Muscle layer of colon (tissue), 2 donors: Measurements from ENCODE around the gene RTKN2.
A peak's percentile ranks its signal among the peaks of the same experiment; 100 is the strongest.
"Not testable (repeated sequence)": the region's sequence is repeated elsewhere in the genome, so short reads cannot be mapped to it uniquely, and the experiment has no call there.

ENCODE experiments used
- H3K27ac ChIP-seq: one replicate; pipeline ENCODE4 v1.7.0; 2013; ENCODE audit warnings: low read depth, mild to moderate bottlenecking, low read length, moderate library complexity
- H3K27me3 ChIP-seq, 2 donors: one replicate each; pipeline ENCODE4 v1.7.0; 2013; ENCODE audit warnings: low read length in 2 of 2, mild to moderate bottlenecking in 2 of 2; ENCODE audit not compliant: insufficient read depth in 2 of 2, control insufficient read depth in 1 of 2
- H3K36me3 ChIP-seq: one replicate; pipeline ENCODE4 v1.7.0; 2013; ENCODE audit warnings: mild to moderate bottlenecking, low read length; ENCODE audit not compliant: insufficient read depth
- H3K4me1 ChIP-seq: one replicate; pipeline ENCODE4 v1.7.0; 2013; ENCODE audit warnings: mild to moderate bottlenecking, low read length; ENCODE audit not compliant: insufficient read depth
- H3K4me3 ChIP-seq, 2 donors: one replicate each; pipeline ENCODE4 v1.7.0; 2013; ENCODE audit warnings: low read length in 2 of 2, low read depth in 1 of 2, mild to moderate bottlenecking in 1 of 2, moderate library complexity in 1 of 2
- H3K9ac ChIP-seq: one replicate; pipeline ENCODE4 v1.7.0; 2013; ENCODE audit warnings: low read length
- H3K9me3 ChIP-seq: one replicate; pipeline ENCODE4 v1.7.0; 2013; ENCODE audit warnings: mild to moderate bottlenecking, low read length
- donor health status: abdominal sarcoma.
- donor health status: Adenocarcinoma of cecum.

The RTKN2 gene

DNA sequence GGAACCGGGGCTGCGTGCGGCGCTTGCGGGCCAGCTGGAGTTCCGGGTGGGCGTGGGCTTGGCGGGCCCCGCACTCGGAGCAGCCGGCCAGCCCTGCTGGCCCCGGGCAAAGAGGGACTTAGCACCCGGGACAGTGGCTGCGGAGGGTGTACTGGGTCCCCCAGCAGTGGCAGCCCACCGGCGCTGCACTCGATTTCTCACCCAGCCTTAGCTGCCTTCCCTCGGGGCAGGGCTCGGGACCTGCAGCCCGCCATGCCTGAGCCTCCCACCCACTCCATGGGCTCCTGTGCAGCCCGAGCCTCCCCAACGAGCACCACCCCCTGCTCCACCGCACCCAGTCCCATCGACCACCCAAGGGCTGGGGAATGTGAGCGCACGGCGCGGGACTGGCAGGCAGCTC, 11.7 kb upstream of the RTKN2 start:
- H3K9ac ChIP-seq, H3K27me3 ChIP-seq, H3K9me3 ChIP-seq, H3K27ac ChIP-seq, H3K4me3 ChIP-seq, H3K36me3 ChIP-seq, H3K4me1 ChIP-seq: not testable (repeated sequence)

DNA sequence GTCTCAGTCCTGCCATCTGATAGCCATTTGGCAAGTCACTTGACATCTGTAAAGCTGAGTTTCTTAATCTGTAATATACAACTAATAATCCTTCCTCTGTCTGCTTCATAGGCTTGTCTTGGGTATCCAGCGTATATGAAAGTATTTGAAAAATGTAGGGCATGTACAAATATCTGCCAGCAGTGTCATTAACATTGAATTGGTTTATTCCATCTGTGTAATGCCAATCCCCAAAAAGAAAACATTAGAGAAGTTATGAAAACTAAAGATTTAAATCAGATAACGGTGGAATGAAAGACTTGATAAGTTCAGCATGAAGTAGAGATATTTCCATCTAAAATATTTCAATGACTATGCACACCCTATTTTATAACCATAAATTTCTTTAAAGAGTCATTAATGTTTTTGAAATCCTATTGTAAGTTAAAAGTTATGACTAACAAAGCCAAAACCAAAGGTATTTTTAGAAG, 9.8 kb upstream of the RTKN2 start:
- no peaks in the 10 kb centered on the region for H3K9me3 ChIP-seq
- no peak overlapping the region for H3K27ac ChIP-seq
- H3K27me3 ChIP-seq: no peaks in the 10 kb centered on the region
- H3K9ac ChIP-seq: no peak overlapping the region
- H3K4me1 ChIP-seq: no peaks in the 10 kb centered on the region
- H3K36me3 ChIP-seq: no peaks in the 10 kb centered on the region
- no peak overlapping the region for H3K4me3 ChIP-seq

DNA sequence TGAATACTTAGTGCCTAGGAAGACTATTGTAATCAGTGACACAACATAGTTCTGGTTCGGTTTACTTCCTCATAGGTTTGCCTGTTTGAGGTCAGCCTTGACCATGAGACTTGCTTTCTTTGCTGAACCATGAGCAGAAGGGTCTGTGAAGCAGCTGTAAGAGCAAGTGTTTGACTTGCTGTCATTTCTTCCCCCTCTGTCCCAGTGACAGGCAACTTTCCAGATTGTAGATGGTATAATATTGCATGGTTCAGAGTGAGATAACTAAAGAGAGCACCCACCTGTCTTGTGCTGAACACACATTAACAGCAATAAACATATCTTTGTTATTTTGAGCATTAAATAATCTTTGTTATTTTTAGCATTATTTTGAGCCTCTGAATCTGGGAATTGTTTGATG, 9.3 kb upstream of the RTKN2 start:
- Histone ChIP-seq H3K27ac (no peak overlapping the region), H3K9me3 (no peaks in the 10 kb centered on the region), H3K36me3 (no peaks in the 10 kb centered on the region), H3K9ac (no peak overlapping the region), H3K4me3 (no peak overlapping the region), H3K27me3 (no peaks in the 10 kb centered on the region), H3K4me1 (no peaks in the 10 kb centered on the region)

DNA sequence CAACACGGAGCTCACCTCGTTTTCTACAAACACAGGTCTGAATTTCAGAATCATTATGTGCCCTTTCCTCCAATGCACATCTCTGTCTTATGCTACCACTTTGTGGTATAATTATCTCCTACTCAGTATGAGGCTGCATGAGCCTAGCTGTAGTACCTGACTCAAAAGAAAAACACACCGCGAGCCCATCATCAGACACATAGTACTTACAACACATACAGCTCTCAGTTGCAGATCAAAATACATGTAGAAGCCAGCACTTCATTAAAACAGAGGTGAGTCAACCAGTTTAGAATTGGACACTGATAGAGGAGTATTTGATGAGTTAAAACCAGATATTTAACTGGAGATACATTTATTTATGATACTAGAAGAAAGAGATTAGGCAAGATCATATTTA, 1.4 kb upstream of the RTKN2 start:
- Histone ChIP-seq H3K36me3 (no peaks in the 10 kb centered on the region), H3K9ac (no peak overlapping the region), H3K4me3 (no peak overlapping the region), H3K4me1 (peaks cover 6% of the 10 kb centered on the region), H3K27ac (no peak overlapping the region), H3K27me3 (peaks cover 0 to 6% of the 10 kb centered on the region in 2 donors), H3K9me3 (no peaks in the 10 kb centered on the region)

DNA sequence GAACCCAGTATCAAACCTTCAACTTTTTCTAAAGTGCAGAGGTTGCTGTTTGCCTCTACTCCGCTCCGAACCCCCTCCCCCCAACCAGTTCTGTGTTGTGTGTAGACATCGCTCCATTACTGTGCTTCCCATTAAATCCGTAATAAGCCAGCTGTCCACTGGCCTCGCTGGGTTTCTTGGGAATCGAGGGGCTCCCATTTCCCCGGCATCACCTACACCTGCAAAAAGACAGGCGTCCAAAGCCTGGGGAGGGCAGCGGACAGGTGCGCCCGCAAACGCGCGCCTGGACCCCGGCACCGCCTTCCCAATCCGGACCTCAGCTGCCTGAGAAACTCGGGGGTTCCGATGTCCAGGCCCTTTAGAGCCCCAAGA, 631 bp downstream of the RTKN2 start:
- peaks cover 6% of the 10 kb centered on the region for H3K4me1 ChIP-seq
- H3K27me3 ChIP-seq: peaks cover 0 to 6% of the 10 kb centered on the region in 2 donors
- H3K27ac ChIP-seq: no peak overlapping the region
- H3K9ac ChIP-seq: no peak overlapping the region
- no peaks in the 10 kb centered on the region for H3K36me3 ChIP-seq
- H3K4me3 ChIP-seq: peak overlapping the region; percentile 68 to 86
- no peaks in the 10 kb centered on the region for H3K9me3 ChIP-seq

DNA sequence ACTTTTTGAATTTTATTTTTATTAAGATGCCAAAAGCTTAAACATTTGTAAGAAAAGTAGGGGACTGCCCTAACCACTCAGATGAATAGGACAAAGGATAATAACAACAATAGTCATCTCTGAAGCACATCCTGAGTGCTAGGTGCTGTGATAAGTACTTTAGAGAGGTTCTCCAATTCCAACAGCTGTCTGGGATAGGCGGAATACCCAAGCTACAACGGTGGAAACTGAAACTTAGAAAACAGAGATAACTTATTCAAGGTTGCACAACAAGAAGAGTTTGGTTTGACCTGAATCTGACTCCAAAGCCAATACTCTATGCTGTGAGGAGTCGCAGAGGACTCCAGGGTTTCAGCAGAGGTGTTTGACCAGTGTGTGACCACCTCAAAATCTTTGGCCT, 2.0 kb downstream of the RTKN2 start:
- H3K27me3 ChIP-seq: peaks cover 0 to 6% of the 10 kb centered on the region in 2 donors
- H3K36me3 ChIP-seq: no peaks in the 10 kb centered on the region
- no peaks in the 10 kb centered on the region for H3K9me3 ChIP-seq
- no peak overlapping the region for H3K9ac ChIP-seq
- H3K27ac ChIP-seq: no peak overlapping the region
- H3K4me3 ChIP-seq: no peak overlapping the region
- peaks cover 6% of the 10 kb centered on the region for H3K4me1 ChIP-seq

DNA sequence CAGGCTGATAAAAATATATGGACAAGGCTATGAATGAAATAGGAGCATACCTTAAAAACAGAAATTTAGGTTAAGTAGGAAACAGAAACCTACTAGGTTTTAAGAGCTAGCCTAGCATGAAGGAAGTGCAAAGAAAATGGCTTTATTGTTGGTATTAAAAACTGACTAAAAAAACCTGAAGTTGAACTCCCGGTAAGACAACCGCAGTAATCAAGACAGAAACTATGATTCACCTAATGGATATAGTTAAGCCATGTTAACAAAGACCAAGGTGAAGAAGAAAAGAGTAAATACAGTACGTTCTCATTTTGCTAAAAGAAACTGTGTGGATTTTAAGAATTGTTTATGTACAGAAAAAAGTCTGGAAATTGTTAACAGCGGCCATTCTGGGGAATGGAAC, 2.5 kb downstream of the RTKN2 start:
- Histone ChIP-seq H3K27me3 (peaks cover 0 to 6% of the 10 kb centered on the region in 2 donors), H3K4me1 (peaks cover 6% of the 10 kb centered on the region), H3K4me3 (no peak overlapping the region), H3K9ac (no peak overlapping the region), H3K36me3 (no peaks in the 10 kb centered on the region), H3K9me3 (no peaks in the 10 kb centered on the region), H3K27ac (no peak overlapping the region)

DNA sequence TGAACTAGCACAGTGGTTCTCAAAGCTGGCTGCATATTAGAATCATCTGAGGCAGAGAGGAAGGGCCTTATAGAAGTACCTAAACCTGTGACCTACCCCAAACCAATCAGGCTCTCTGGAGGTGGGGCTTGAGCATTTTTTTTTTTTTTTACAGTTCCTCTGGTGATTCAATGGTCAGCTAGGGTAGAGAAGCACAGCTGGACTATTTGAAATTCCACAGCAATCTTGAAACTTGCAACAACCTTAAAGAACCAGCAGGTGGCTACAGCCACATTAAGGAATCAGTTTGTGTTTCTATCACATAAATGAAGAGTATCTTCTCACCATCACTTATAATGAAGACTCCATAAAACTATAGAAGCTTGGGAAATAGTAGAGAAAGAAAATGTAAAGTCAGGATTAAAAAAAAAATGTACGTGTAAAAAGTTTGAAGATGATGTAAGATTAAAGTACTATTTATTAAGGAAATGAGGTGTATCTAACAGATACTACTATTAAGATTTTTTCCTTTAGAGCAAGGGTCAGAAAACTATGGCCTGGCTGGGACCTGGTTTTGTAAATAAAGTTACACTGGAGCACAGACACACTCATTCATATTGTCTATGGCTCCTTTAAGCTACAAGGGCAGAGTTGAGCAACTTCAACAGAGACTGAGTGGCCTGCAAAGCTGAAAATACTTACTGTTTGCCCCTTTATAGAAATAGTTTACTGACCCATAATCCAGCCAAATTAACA, 3.8 kb downstream of the RTKN2 start:
- H3K4me1 ChIP-seq: peaks cover 6% of the 10 kb centered on the region
- H3K36me3 ChIP-seq: no peaks in the 10 kb centered on the region
- no peak overlapping the region for H3K27ac ChIP-seq
- no peak overlapping the region for H3K4me3 ChIP-seq
- H3K9me3 ChIP-seq: no peaks in the 10 kb centered on the region
- H3K9ac ChIP-seq: no peak overlapping the region
- H3K27me3 ChIP-seq: peaks cover 0 to 6% of the 10 kb centered on the region in 2 donors

DNA sequence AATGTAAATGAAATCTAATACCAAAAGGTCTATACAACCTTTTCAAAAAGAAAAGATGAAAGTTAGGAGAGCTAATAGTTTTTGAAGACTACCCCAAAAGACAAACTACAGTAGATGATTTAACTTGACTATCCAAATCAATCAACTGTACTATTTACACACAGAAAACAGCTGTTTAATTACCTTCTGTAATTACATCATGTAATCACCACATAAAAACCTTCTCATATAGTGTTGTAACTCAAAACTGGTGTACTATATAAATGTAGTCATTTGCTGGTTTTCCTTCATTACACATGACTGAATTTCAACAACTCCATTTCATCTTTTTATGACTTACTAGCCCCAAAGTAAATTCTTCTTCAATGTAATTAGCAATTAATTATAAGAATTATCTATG, 4.5 kb downstream of the RTKN2 start:
- Histone ChIP-seq H3K4me3 (no peak overlapping the region), H3K36me3 (no peaks in the 10 kb centered on the region), H3K9me3 (no peaks in the 10 kb centered on the region), H3K4me1 (peaks cover 6% of the 10 kb centered on the region), H3K27ac (no peak overlapping the region), H3K27me3 (peaks cover 0 to 6% of the 10 kb centered on the region in 2 donors), H3K9ac (no peak overlapping the region)

DNA sequence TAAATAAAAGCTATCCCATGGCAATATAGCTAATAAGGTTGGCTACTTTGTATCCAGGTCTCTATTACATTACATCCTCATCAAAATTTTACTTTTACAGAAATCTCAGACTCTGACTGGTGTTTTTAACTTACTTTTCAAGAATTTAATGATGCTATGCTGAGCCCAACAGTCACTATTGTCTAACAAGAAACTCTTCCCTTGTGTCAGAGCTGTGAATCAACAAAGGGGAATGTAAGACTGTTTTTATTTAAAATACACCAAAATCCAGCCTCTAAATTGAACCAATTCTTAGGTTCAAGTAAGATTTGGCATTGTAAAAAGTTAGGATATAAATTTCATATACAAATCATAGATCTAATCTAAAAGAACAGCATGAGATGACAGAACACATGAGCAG, 7.0 kb downstream of the RTKN2 start:
- Histone ChIP-seq H3K36me3 (no peaks in the 10 kb centered on the region), H3K4me3 (no peak overlapping the region), H3K9me3 (no peaks in the 10 kb centered on the region), H3K4me1 (no peaks in the 10 kb centered on the region), H3K27me3 (no peaks in the 10 kb centered on the region), H3K27ac (no peak overlapping the region), H3K9ac (no peak overlapping the region)

DNA sequence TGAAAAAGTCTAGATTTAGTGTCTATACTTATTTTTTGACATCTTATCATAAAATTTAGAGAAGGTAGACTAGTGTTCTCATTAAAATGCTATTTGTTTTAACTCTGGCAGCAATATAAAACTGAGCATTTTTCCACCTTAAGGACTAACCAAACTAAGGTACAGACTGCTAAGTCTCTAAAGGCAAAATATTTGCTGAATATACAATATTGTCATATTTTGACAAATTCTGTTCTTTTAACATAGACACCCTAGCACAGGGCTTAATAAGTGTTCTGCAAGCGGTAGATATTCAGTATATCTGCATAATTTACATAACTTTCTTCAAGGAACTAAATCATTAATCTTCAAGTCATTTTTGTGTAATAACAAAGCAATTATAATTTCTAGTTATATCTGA, 8.6 kb downstream of the RTKN2 start:
- Histone ChIP-seq H3K9ac (no peak overlapping the region), H3K27me3 (no peaks in the 10 kb centered on the region), H3K36me3 (no peaks in the 10 kb centered on the region), H3K4me1 (no peaks in the 10 kb centered on the region), H3K9me3 (no peaks in the 10 kb centered on the region), H3K4me3 (no peak overlapping the region), H3K27ac (no peak overlapping the region)

DNA sequence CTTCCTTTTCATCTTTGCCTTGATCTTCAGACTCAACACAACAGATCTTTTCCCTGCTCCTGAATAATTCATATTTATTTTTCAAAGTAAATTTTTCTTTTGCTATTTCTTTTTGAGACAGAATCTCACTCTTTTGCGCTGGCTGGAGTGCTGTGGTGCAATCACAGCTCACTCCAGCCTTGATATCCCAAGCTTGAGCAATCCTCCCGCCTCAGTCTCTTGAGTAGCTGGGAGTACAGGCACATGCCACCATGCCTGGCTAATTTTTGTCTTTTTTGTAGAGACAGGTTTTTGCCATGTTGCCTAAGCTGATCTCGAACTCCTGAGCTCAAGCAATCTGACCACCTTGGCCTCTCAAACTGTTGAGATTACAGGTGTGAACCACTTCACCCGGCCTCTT, 9.2 kb downstream of the RTKN2 start:
- H3K27ac ChIP-seq: no peak overlapping the region
- no peaks in the 10 kb centered on the region for H3K4me1 ChIP-seq
- no peak overlapping the region for H3K4me3 ChIP-seq

More for the DNA sequence above, 9.2 kb downstream of the RTKN2 start:
- H3K9me3 ChIP-seq: no peaks in the 10 kb centered on the region
- H3K27me3 ChIP-seq: no peaks in the 10 kb centered on the region
- no peaks in the 10 kb centered on the region for H3K36me3 ChIP-seq
- H3K9ac ChIP-seq: no peak overlapping the region
